Measurements from ENCODE around the gene EVL. TPM values are rescaled to one million over a fixed set of nuclear protein-coding genes. Genes with fewer than 3 reads are reported as not detected.

EVL gene
- total and polyA plus RNA-seq, 2 donors = 40.3 to 93.8 TPM

GRCh38 chr14:100065942-100066574, 836 bp downstream of the EVL start:
- H3K36me3 ChIP-seq (ENCODE audit: insufficient read depth) = no peaks in the 10 kb centered on the region
- no peaks in the 10 kb centered on the region for H3K4me1 ChIP-seq (ENCODE audit: insufficient read depth)
- peak overlapping the region; percentile 10 for H3K4me3 ChIP-seq (ENCODE audit: low read depth, low read length)
- 51% methylated on average over 10 of the region's 10 CpGs for WGBS
- H3K27ac ChIP-seq (ENCODE audit: low read depth) = no peak overlapping the region
- no peak for DNase-seq (ENCODE audit: extremely low spot score)

- Histone ChIP-seq H3K4me1 (ENCODE audit: insufficient read depth) (no peaks in the 10 kb centered on the region), H3K36me3 (ENCODE audit: insufficient read depth) (no peaks in the 10 kb centered on the region), H3K27ac (ENCODE audit: low read depth) (no peak overlapping the region), H3K4me3 (ENCODE audit: low read depth, low read length) (no peak overlapping the region)
- 86% methylated on average over 10 of the region's 10 CpGs for WGBS
- no peak for DNase-seq (ENCODE audit: extremely low spot score)
Measured at GRCh38 chr14:100066962-100067361, 1.7 kb downstream of the EVL start.

GRCh38 chr14:100067481-100067880, 2.3 kb downstream of the EVL start:
- 85% methylated on average over 6 of the region's 6 CpGs for WGBS
- Histone ChIP-seq H3K27ac (ENCODE audit: low read depth) (peak overlapping the region; percentile 80), H3K36me3 (ENCODE audit: insufficient read depth) (no peaks in the 10 kb centered on the region), H3K4me1 (ENCODE audit: insufficient read depth) (no peaks in the 10 kb centered on the region), H3K4me3 (ENCODE audit: low read depth, low read length) (no peak overlapping the region)
- no peak for DNase-seq (ENCODE audit: extremely low spot score)

GRCh38 chr14:100067971-100068959, 3.0 kb downstream of the EVL start:
- H3K36me3 ChIP-seq (ENCODE audit: insufficient read depth) = no peaks in the 10 kb centered on the region
- H3K4me1 ChIP-seq (ENCODE audit: insufficient read depth) = no peaks in the 10 kb centered on the region
- peak overlapping the region; percentile 69 for H3K27ac ChIP-seq (ENCODE audit: low read depth)
- DNase-seq (ENCODE audit: extremely low spot score) = no peak
- WGBS = 81% methylated on average over 18 of the region's 18 CpGs
- H3K4me3 ChIP-seq (ENCODE audit: low read depth, low read length) = no peak overlapping the region

DNA sequence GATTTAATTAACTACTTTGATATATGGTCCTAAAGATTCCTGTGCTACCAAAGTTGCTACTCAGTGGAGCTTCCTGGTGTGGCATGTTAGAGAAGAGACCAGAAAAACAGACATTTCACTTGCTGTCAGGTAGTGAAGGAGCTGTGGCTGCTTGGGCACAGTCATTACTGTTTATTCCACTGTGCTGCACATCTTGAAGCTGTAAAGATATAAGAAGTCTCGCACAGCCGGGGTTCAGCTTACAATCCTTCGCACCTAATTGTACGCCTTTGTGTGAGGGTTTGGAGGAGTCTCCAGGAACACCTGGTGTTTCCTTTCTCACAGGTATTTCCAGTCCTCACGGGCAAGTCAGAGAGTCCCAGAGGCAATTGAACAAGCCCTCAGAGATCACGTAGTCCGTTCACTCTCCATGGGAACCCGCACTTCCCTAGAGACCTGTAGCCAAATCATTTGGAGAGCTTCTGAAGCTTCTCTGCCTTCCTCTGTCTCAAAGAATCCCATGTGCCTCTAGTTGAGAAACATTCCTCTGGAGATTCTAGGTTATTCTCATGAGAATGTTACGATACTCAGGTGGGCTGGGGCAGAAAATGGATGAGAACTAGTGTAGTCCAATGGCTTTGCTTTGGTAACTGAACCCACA, 4.1 kb downstream of the EVL start:
- H3K4me1 ChIP-seq (ENCODE audit: insufficient read depth) = no peaks in the 10 kb centered on the region
- H3K36me3 ChIP-seq (ENCODE audit: insufficient read depth) = no peaks in the 10 kb centered on the region
- DNase-seq (ENCODE audit: extremely low spot score) = no peak
- no peak overlapping the region for H3K4me3 ChIP-seq (ENCODE audit: low read depth, low read length)
- H3K27ac ChIP-seq (ENCODE audit: low read depth) = no peak overlapping the region
- WGBS = 91% methylated on average over 9 of the region's 9 CpGs

DNA sequence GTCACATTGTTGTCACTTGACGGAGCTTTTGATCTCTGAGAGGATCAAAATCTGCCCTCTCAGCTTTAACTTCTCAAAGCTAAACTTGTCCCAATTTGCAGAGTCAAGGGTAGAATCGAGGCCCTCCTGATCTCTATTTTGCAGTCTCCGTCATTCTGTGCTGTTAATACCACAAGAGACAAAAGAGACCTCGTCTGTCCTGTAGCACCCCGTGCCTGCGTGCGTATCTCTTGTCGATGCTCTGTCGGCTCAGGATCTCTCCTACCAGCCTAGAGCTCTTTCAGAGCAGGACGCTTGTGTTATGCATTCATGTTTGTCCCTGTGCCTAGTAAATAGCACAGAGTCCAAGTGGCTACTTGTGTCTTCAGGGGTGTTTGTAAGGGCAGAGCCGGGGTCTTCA, 5.1 kb downstream of the EVL start:
- no peaks in the 10 kb centered on the region for H3K36me3 ChIP-seq (ENCODE audit: insufficient read depth)
- 91% methylated on average over 11 of the region's 11 CpGs for WGBS
- H3K4me1 ChIP-seq (ENCODE audit: insufficient read depth) = no peaks in the 10 kb centered on the region
- no peak overlapping the region for H3K27ac ChIP-seq (ENCODE audit: low read depth)
- H3K4me3 ChIP-seq (ENCODE audit: low read depth, low read length) = no peak overlapping the region
- DNase-seq (ENCODE audit: extremely low spot score) = no peak

DNA sequence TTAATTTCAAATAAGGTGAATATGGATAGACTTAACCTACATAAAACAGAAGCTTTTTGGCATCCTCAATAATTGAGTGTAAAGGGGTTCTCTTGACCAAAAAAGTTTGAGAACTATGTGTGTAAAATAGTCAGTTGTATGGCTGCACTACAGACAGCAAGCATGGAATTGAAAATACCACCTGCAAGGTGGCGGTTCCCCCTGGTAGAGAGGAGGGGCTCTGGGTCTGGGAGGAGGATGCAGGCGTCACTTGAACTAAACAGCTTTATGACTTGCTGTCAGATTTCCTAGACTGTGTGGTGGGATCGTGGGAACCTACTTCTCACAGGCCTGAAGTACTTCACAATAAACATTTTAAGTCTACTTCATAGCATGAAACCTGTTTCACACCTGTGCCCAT, 6.3 kb downstream of the EVL start:
- DNase-seq (ENCODE audit: extremely low spot score) = no peak
- Histone ChIP-seq H3K27ac (ENCODE audit: low read depth) (no peak overlapping the region), H3K4me1 (ENCODE audit: insufficient read depth) (no peaks in the 10 kb centered on the region), H3K4me3 (ENCODE audit: low read depth, low read length) (no peak overlapping the region), H3K36me3 (ENCODE audit: insufficient read depth) (no peaks in the 10 kb centered on the region)
- WGBS = 87% methylated on average over 3 of the region's 3 CpGs

DNA sequence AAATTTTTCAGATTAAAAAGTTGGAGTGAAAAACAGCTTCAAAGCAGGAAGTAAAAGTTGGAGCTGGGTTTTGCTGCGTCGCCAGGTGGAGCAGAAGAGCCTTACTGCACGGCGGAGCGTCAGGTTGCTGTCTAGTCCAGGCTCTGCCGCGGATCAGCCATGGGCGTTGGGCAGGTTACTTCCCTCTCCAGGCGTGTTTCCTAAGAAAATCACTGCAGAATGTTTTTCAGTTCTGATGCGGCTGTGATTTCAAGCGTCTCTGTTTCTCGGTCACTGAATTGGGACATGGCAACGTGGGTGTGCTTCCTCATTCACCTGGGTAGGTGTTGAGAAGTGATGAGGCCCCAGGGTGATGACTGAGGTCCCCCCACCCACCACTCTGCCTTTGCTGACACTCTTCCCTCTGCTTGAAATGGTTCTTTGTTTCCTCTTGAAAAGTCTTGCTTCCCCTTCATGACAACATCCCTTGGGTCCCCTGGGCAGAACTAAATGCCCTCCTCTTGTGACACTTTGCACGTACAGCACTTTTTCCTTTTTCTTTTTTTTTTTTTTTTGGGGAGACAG, 7.6 kb downstream of the EVL start:
- Histone ChIP-seq H3K27ac (ENCODE audit: low read depth) (no peak overlapping the region), H3K4me1 (ENCODE audit: insufficient read depth) (no peaks in the 10 kb centered on the region), H3K4me3 (ENCODE audit: low read depth, low read length) (no peak overlapping the region), H3K36me3 (ENCODE audit: insufficient read depth) (no peaks in the 10 kb centered on the region)
- no peak for DNase-seq (ENCODE audit: extremely low spot score)
- 76% methylated on average over 14 of the region's 14 CpGs for WGBS

- H3K36me3 ChIP-seq (ENCODE audit: insufficient read depth) = no peaks in the 10 kb centered on the region
- no peak overlapping the region for H3K4me3 ChIP-seq (ENCODE audit: low read depth, low read length)
- no peak for DNase-seq (ENCODE audit: extremely low spot score)
- H3K27ac ChIP-seq (ENCODE audit: low read depth) = no peak overlapping the region
- WGBS = 80% methylated on average over 14 of the region's 14 CpGs
- no peaks in the 10 kb centered on the region for H3K4me1 ChIP-seq (ENCODE audit: insufficient read depth)
Measured at GRCh38 chr14:100073576-100074430, 8.6 kb downstream of the EVL start.

DNA sequence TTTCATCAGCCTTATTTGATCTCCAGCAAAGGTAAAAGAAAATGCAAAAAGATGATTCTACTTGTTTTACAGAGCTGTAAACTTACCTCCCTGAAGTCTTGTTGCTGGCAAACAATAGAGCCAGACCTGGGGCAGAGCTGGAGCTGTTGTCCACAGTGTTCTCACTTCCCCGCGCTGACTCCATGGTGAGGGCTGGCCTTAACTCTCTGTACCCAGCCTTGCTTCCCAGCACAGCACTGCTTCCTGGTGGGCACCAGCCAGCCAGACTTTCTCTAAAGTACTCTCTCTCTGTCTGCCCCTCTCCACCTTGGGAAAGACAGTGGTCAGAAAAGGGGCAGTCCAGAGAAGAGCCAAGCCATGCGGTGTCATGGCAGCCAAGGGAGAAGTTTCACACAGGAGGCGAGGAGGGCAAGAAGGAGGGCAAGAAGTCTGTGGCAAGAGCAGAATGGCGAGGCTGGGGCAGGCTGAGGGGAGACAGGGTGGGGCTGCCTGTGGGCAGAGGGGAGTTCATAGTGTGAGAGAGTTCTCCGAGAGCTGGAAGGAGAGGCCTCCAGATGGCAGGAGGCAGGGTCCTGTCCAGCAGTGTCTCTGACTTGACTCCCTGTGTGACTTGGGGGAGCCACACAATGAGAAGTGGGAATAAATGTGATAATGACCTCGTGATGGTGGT, 9.3 kb downstream of the EVL start:
- H3K27ac ChIP-seq (ENCODE audit: low read depth) = no peak overlapping the region

DNA sequence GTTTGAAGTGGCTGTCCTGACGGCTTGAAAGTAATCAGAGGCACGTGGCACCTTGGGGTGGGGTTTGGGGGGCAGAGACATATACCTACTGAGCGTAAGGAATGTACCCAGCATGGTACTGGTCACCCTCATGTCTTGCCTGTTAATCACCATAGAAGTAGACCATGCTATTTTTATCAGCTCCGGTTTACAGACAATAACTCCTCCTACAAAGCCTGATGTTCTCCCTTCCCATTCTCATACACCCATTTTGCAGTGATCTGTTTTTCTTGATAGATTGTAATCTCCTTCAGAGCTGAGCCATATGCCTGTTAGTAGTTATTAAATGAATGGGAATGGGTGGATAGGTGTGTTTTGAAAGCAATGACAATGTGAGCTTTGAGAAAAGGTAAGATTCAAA, 10.5 kb downstream of the EVL start:
- Histone ChIP-seq H3K4me3 (ENCODE audit: low read depth, low read length) (no peak overlapping the region), H3K4me1 (ENCODE audit: insufficient read depth) (no peaks in the 10 kb centered on the region), H3K27ac (ENCODE audit: low read depth) (no peak overlapping the region), H3K36me3 (ENCODE audit: insufficient read depth) (no peaks in the 10 kb centered on the region)
- no peak for DNase-seq (ENCODE audit: extremely low spot score)
- WGBS = 71% methylated on average over 4 of the region's 4 CpGs

More for the DNA sequence above, 9.3 kb downstream of the EVL start:
- Histone ChIP-seq H3K36me3 (ENCODE audit: insufficient read depth) (no peaks in the 10 kb centered on the region), H3K4me3 (ENCODE audit: low read depth, low read length) (no peak overlapping the region), H3K4me1 (ENCODE audit: insufficient read depth) (no peaks in the 10 kb centered on the region)
- no peak for DNase-seq (ENCODE audit: extremely low spot score)
- WGBS = 92% methylated on average over 7 of the region's 7 CpGs

DNA sequence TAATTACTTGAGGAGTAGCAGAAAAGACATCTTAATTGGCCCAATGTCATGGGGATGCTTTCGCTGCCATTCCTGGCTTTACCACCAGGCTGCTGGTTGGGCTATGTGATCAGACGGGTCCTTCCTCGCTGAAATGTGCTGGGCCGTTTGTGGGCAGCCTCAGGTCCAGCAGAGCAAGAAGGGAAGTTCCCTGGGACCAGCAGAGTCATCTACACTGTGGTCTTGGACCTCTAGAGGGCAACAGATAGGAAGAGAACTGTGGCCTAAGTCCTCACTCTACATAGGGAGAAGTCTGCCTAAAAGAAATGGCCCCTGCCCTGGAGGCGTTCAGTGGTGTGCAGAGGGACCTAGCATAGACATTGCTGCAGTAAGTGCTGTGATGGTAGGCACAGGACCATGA, 10.9 kb downstream of the EVL start:
- WGBS = 85% methylated on average over 5 of the region's 5 CpGs
- no peaks in the 10 kb centered on the region for H3K36me3 ChIP-seq (ENCODE audit: insufficient read depth)
- no peak overlapping the region for H3K4me3 ChIP-seq (ENCODE audit: low read depth, low read length)
- no peak for DNase-seq (ENCODE audit: extremely low spot score)
- no peak overlapping the region for H3K27ac ChIP-seq (ENCODE audit: low read depth)
- H3K4me1 ChIP-seq (ENCODE audit: insufficient read depth) = no peaks in the 10 kb centered on the region

Measured in urinary bladder (tissue), 4 donors.